HG03460 (cell line): ENCODE results near the gene HOXD9.

ENCODE experiments used
- ATAC-seq: cut with Tn5 transposase; IDR thresholded peaks from one replicate; pipeline ENCODE4 v1.9.1; 2021; ENCODE audit not compliant: unreplicated experiment

The HOXD9 gene

DNA sequence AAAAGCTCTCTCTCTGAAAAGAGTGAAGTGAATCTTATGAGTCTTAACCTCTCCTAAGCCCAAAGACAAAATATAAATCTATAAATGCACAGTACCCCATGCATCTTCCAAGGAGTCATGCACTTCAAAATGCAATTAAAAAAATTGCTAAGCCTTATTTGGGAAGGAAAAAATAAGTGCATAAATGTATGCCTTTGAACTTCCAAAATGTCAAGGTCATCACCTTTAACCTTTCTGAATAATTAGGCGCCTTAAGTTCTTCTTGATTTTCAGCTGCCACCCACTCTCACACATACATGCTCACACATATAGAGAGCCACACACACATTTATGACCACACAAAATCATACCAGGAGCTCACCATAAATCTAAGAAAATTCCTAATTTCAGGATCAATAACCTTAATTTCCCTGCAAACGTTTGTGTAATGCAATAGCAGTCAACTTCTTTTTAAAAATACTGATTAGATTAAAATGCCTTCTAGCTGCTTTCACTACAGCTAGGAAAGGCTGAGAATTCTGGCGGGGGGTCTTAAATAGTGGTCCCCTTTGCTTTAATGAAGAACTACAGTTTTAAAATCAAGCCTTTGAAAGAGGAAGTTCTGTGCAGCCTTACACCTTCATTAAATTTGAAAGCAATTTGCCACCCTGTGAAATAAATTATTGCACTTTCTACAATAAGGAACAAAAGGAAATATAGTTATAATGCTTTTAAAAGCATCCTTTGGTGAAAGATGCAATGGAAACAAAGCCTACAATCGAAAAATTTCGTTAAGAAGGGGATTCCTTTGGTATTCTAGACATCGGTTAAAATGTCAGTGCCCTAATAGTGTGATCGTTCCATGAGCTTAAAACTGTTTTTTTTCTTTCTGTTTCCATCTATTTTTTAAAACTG, 11.9 kb upstream of the HOXD9 start:
- ATAC-seq: no peak

DNA sequence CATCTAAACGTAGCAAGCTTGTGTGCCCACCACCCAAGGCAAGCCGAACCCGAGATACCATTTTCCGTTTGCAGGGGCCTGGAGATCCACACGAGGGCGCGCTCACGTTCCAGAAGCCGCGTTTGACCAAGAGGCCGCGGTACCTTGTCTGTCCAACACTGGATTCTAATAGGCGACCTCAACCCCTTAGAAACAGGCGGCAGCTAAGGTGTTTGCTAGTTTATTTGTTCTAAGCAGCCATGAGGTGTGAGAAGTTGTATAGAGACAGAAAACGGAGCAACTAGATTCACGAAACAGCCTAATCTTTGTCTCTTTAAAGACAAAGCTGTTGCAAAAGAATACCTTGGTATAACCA, 11.2 kb upstream of the HOXD9 start:
- no peak for ATAC-seq

DNA sequence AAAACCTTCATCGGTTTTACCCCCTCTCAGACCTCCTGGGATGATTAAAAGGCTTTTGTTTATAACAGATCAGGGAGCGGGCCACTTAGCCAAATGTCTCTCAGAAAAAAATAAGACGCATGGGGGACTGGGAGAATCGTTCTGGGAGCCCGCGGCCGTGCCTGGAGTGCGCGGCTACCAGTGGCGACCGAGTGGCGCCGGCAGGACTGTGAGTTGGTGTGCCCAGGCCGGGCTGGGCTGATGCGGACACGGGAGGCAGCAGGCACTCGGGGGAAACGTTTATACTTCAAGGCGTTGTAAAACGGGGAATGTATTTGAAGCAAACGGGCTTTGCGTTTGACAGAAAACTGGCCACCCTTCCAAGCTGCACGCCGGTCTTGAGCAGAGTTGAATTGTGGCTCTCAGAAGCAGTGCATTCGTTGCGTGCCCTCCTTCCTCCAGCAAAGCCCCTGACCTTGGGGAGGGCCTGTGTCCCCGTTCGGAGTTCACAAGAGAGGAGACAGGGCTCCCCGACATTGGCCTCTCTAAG, 10.6 kb upstream of the HOXD9 start:
- no peak for ATAC-seq

DNA sequence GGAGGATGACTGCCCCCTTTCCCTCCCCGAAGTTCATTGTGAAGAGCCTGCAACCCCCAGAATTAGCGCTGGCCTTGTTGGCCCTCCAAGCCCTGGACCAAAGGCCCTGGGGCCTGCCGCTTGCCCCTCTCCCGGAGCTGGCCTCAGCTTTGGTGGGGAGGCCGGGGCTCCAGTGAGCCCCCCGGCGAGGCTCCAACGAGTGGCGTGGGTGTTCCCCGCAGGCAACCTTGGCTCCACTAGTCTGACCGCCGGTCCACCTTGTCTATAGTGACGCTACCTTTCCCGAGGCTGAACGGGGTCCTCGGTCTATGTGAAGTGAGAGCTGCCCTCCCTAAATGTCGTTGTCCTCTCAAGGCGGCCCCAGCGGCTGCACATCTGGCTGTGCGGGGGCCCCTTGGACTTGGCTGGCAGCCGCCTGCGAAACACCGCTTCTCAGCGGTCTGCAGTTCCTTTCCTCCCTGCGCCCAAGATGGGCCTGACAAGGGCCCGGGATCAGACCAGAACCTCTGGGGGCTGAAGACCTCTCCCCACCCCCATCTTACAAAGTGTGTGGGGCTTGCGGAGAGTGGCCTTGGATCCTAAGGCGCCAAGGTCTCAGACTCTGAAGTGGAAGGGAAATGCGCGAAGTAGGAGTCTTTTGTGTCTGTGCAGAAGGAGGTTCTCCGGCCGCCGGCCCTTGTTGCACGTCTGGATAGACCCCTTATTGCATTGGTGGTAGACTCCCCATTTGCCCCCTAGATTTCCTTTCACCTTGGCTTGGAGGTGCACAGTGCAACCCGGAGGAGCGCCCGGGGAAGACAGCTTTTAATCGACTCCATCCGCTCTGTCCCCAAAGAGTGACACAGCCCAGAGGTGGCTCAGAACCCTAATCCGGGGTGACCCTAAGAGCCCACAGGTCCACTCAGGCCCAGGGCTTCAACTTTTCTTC, 9.9 kb upstream of the HOXD9 start:
- no peak for ATAC-seq

DNA sequence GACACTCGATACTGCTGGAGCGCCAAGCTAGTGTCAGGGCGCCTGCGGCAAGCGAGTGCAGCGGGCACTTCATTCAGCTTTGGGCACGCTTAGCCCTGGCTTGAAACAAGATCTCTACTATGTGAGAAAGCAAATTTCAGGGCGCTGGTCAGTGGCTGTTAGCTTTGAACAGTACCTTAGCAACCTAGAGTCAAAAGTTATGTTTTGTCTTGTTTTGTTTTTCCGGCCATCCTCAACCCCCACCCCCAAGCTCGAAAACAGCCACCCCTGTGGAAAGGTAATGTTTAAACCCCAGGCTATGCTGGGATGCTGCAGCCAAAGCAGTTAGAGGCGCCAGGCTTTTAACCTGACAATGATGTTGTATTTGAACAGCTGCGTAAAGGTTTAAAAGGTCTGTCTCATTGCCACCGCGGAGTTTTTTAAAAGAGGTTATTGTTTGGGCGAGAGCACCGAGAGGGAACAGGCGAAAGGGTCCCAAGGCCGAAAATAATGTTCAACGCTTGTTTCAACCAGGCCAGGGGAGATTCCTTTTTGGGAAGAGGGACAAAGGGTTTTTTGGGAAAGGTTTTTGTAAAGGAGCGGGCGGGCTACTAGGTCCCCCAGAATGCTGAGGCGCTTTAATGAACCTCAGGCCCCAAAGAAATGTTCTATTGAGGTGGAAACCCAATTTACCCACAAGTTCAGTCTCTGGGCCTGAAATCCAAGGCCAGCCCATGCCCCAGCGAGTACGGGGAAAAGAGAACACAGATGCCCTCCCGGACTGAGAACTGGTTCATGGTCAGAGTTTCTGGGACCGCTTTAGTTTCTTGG, 8.2 kb upstream of the HOXD9 start:
- no peak for ATAC-seq

DNA sequence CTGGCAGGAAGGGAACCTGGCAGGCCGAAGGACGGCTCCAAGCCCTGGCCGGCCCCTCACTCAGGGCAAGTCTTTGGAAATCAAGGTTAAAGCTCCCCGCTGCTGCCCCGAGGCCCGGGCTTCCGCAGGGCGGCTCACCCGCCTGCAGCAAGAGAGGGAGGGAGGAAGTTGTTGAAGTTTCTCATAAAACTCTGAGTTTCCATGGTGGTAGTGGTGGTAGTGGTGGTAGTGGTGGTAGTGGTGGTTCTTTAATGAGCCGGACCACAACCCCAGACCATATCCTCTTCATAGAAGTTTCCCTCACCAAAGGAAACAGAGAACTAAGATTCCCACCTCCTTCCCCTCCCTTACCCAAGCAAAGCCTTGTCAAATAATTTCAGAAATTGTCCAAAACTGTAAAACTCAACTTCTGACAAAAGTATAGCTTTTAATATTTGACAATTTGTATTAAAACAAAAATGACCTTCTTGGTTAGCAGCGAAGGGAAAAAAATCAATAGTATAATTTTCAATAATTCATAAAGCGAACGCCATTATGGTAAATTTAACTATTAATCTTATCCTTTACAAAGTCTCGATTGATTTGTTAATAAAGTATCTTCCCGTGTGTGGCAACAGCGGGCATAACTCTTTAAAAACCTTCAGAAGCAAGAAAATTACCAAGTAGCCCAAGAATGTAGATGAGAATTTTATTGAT, 7.4 kb upstream of the HOXD9 start:
- no peak for ATAC-seq

DNA sequence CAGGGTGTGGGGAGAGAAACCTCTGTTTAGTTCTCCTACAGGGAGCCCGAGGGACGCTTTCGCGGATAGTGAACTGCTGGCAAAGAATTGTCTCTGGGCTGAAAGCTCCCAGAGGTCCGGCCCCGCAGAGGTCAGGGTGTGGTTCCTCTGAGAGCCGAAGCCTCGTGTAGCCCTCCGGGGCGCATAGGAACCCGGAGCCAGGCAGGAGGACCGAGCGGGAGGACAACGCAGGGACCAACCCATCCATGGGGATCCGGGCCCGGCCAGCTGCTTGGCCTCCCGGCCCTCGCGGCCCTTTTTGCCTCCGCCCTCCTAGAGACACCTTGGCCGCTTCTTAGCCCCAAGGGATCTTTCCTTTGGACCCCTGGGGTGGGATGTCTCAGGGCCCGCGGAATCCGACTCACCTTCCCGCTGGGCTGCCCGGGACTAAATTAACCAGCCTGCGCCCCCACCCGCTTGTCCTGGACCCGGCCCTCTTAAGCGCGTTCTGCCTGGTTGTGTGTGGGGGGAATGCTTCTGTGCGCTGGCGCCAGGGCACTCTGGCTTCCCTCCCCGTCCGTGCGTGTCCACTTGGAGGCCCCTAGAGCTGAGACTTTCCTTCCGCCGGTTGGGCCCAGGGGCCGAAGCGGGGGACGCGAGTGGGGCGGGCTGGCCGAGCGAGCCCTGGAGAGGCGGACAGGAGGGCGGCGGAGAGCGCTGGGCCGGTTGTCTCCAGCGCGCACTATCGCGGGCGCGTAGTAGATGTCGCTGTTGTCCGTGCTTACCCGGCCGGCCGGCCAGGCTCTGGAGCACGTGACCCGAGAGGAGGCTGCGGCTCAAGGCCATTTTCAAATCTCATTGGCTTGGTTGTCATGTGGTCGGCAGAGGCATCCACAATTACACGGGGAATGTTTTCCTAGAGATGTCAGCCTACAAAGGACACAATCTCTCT, 6.4 kb upstream of the HOXD9 start, which contains the start of gene HOXD10:
Gene HOXD10 (plus strand): TSS at position 896 of the 931 bp plus-strand sequence. CDS start 56 bp downstream, outside the sequence.
- ATAC-seq: no peak

DNA sequence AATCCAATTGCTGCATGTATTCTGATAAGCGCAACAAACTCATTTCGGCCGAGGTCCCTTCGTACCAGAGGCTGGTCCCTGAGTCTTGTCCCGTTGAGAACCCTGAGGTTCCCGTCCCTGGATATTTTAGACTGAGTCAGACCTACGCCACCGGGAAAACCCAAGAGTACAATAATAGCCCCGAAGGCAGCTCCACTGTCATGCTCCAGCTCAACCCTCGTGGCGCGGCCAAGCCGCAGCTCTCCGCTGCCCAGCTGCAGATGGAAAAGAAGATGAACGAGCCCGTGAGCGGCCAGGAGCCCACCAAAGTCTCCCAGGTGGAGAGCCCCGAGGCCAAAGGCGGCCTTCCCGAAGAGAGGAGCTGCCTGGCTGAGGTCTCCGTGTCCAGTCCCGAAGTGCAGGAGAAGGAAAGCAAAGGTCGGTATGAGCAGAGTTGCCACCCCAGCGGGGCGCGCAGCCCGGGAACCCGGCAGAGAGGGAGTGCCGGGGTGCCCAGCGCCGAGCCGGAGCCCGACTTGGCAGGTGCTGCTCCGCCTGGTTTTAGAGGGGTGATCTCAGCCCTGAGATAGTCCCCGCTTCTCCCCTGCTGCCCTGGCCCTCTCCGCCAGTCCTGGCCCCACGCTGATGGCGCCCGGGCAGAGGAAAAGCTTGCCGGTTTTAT, 5.2 kb upstream of the HOXD9 start:
- no peak for ATAC-seq

DNA sequence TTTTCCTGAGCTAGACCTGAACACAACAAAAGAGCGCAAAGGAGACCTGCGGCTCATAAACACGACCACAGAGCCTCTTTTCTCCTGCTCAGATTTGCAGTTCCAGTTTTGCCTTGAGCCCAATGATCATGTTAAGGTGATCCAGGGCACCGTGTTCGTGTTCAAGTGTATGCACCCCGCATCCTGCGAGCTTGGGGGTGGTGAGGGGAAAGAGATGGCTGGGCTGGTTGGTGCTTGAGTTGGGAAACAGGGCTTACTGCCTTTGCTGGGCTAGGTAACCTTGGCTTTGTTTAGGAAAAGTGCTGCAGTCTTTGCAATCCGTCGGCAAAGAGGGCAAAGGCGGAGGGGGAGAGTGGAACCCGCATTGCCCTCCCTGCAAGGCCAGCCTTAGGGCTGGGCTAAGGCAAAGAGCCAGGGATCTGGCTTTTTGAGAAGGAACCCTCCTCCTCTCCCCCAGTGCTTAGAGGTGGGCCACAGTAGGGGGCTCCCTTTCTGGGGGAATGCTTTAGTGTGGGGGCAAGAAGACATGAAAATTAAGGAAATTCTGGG, 4.6 kb upstream of the HOXD9 start:
- ATAC-seq: no peak

DNA sequence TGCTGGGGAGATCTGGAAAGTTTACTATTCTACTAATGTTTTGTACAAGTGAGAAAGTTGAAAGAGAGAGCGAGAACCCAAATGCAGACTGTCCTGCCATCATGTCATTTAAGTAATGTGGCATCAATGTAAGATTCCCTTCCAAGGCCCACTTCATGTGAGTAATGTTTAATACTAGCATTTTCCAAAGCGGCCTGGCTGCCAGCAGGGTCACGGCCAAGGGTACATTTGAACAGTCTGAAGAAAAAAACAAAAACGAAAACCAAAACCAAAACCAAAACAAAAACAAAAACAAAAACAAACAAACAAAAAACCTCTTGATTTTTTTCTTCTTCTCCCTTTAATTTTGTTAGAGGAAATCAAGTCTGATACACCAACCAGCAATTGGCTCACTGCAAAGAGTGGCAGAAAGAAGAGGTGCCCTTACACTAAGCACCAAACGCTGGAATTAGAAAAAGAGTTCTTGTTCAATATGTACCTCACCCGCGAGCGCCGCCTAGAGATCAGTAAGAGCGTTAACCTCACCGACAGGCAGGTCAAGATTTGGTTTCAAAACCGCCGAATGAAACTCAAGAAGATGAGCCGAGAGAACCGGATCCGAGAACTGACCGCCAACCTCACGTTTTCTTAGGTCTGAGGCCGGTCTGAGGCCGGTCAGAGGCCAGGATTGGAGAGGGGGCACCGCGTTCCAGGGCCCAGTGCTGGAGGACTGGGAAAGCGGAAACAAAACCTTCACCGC, 3.7 kb upstream of the HOXD9 start:
- ATAC-seq: no peak

DNA sequence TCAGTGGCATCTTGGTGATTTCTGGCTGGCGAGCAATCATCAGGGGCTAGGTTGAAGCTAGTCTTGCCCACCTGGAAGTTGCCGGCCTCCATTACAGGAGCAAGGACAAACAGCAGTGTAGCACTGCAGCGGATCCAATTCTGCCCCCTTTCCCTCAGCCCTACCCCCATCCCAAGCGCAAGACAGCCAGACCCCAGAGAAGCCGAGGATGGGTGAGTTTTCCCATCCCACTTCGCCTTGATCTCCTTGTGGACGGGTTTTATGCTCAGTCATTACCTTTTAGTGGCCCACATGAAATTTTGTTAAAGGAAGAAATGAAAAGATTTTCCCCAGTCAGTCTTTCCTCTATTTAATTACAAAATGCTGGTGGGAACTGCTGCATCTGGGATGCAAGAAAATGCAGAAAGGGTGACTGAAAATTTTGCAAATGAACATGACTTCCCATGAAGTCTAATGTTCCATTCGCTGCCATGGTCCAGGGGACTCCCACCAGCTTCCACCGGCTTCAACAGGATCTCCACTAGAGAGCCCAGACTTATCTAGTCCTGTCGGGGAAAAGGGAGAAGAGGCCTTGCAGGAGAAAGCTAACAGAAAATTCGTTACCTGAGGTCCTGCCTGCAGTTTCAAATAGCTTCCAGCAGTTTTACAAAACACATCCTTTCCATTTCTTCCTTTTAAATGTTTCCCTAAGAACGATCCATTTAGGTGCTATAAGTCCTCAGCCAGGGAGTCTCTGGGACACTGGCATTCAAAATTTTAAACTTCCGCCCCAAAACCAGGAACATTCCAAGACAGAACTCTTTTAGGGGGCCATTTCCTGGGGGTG, 1.9 kb upstream of the HOXD9 start:
- no peak for ATAC-seq

DNA sequence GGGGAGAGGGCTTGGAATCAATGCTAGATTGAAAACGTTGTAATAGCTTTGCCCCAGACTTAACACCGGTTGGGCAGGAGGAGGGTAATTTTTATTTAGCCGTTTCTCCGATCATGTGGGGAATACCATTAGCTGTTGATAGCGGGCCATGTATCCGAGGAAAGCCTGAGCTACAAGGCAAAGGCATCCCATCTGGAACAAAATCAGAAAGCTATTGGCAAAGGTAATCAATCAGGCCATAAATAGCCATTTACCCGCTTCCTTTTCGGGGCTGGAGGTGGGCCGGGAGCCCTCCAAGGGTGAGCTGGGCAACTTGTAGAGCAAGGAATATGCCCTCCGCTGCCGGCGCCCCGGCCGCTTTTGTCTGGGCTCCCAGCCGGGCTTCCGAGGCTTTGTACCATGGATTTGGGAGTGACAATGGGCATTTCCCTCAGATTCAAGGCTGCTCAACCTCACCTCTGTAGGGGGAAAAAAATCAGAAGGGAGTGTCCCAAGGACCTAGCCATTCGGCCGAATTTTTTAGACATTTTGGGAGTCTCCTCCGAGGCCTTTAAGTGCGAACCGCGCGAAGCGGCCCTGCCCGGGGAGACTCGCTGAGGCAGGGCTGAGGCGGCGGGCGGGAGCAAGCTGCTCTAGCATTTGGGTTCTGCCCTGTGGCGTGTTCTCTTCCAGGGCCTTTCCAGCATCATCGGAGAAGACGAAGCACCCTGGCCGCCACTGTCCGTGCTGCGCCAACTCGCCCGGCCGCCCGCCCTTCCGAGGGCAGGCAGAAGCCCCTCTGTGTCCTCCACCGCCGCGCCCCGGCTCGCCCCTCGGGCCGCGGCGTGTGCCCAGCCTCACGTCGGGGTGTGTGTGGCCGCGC, 1.1 kb upstream of the HOXD9 start:
- no peak for ATAC-seq

DNA sequence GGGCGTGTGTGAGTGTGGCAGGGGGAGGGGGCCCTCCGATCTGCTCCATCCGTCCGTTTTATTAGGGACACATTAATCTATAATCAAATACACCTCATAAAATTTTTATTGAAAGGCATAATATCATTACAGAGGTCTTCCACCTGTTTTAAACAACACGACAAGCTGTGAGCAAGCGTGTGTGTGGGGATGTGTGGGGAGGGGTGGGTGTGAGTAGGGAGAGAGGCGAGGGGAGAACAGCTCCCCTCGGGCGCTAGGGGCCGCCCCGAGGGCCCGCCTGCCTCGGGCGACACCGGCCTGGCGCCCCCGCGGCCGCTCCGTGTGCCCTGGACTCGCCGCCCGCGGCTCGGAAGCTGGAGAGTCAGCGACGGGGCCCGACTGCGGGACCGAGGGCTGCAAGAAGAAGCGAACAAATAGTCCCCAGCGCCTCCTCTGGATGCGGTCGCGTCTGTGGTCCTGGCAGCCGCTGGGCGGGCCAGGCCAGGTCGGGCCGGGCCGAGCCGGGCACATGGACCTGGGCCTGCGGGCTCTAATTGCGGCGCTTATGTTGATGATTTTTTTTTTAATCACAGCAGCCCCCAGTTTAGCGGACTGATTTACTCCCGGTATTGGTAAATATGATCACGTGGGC, 352 bp upstream of the HOXD9 start:
- no peak for ATAC-seq

DNA sequence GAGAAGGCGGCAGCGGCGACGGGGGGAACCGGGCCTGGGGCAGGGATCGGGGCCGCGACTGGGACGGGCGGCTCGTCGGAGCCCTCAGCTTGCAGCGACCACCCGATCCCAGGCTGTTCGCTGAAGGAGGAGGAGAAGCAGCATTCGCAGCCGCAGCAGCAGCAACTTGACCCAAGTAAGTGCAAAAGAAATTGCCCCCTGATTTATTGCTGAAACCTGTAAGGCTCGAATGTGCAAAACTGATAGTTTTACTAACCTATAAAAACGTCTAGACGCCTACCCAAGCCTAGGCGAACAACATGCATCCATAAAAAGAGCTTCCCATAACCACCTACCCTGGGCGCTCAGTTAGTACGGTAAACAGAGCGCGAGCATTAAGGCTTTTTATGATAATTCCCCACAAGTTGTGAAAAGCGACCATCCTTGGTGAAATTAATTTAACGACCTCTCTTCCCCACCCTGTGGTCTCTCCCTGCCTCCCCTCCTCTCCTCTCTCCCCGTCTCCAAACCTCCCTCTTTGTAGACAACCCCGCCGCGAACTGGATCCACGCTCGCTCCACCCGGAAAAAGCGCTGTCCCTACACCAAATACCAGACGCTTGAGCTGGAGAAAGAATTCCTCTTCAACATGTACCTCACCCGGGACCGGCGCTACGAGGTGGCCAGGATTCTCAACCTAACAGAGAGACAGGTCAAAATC, 1.0 kb downstream of the HOXD9 start:
- no peak for ATAC-seq
